Right cardiac atrium (tissue), 5 donors: ENCODE measurements around the gene AGT. TPM values are rescaled to one million over a fixed set of nuclear protein-coding genes. Genes with fewer than 3 reads are reported as not detected.
"Not testable (repeated sequence)": the region's sequence is repeated elsewhere in the genome, so short reads cannot be mapped to it uniquely, and the experiment has no call there.

Source experiments
- ATAC-seq, 2 donors: fragments of 200-7000 bp; cut with Tn5 transposase; one replicate each; pipeline versions ENCODE4 v1.8.0 to v1.9.1; 2020; ENCODE audit warnings: moderate library complexity in 2 of 2, mild to moderate bottlenecking in 1 of 2
- DNase-seq, 3 donors: peaks; one replicate each; pipeline ENCODE4 v3.0.0-alpha.2; 2020
- H3K27ac ChIP-seq: one replicate; pipeline ENCODE4 v1.5.1; 2013; ENCODE audit warnings: mild to moderate bottlenecking, low read length, control low read depth, moderate library complexity
- H3K27me3 ChIP-seq: one replicate; pipeline ENCODE4 v1.6.1; 2013; ENCODE audit not compliant: control insufficient read depth, insufficient read depth
- H3K4me1 ChIP-seq: one replicate; pipeline ENCODE4 v1.6.1; 2013; ENCODE audit warnings: low read length; ENCODE audit not compliant: control insufficient read depth, insufficient read depth
- H3K4me3 ChIP-seq: one replicate; pipeline ENCODE4 v1.5.1; 2013; ENCODE audit warnings: low read length, control low read depth
- H3K9me3 ChIP-seq: one replicate; pipeline ENCODE4 v1.6.1; 2013; ENCODE audit warnings: low read length; ENCODE audit not compliant: control insufficient read depth
- WGBS: extraction: QIAGEN DNeasy Blood & Tissue Kit; methylation state at CpG from one replicate; pipeline ENCODE4 v1.1.7; 2013; 5-methylcytosine and 5-hydroxymethylcytosine counted together
- intact Hi-C, 4 donors: fragments of 100-400 bp; cut with DNase I; formaldehyde crosslinking; loops; one replicate each; pipeline versions ENCODE4 v1.11.0 to v1.14.0; 2022 to 2023
- polyA plus RNA-seq: library from polyadenylated mRNA; stranded (reverse); fragments of 200-250 nt; gene quantifications from one replicate; pipeline ENCODE4 v1.2.3, GENCODE V29; 2013
- total RNA-seq, 4 donors: library from RNA; stranded (reverse); fragmentation: NEBNext Ultra II Directional; extraction: Animal tissue kit (Norgen Biotek cat#: 25700); gene quantifications; one replicate each; pipeline ENCODE4 v1.2.1, GENCODE V29; 2021
- donor health status: healthy with polysubstance abuse.
- donor health status: DM: no; HTN: yes; CAD: no.
- donor health status: DM: no; HTN: no; CAD: no.
- donor health status: DM: no; HTN: yes; CAD: no; lungs with severe emphysema.
- donor health status: DM: yes; HTN: yes; CAD: no.

Gene AGT
- total and polyA plus RNA-seq, 5 donors, result 114 to 168 (median 125) TPM

GRCh38 chr1:230743899-230744298, 30.0 kb upstream of the AGT start:
- ATAC-seq (no peak), DNase-seq (no peak)
- H3K9me3 ChIP-seq, result no peaks in the 10 kb centered on the region
- H3K4me1 ChIP-seq, result no peaks in the 10 kb centered on the region
- no peaks in the 10 kb centered on the region for H3K27me3 ChIP-seq
- intact Hi-C loops, result no loop called here
- no peak overlapping the region for H3K27ac ChIP-seq
- 74% methylated on average over 2 of the region's 2 CpGs for WGBS
- H3K4me3 ChIP-seq, result no peak overlapping the region

GRCh38 chr1:230739564-230740290, 25.8 kb upstream of the AGT start:
- no peaks in the 10 kb centered on the region for H3K4me1 ChIP-seq
- DNase-seq, result no peak
- H3K27me3 ChIP-seq, result no peaks in the 10 kb centered on the region
- H3K9me3 ChIP-seq, result no peaks in the 10 kb centered on the region
- H3K4me3 ChIP-seq, result no peak overlapping the region
- intact Hi-C loops, result no loop called here
- H3K27ac ChIP-seq, result no peak overlapping the region
- WGBS, result 92% methylated on average over 12 of the region's 12 CpGs
- no peak for ATAC-seq

- ATAC-seq, result no peak
- WGBS, result 96% methylated on average over 3 of the region's 3 CpGs
- DNase-seq, result no peak
- H3K9me3 ChIP-seq, result no peaks in the 10 kb centered on the region
- H3K27ac ChIP-seq, result no peak overlapping the region
- H3K27me3 ChIP-seq, result no peaks in the 10 kb centered on the region
- H3K4me1 ChIP-seq, result no peaks in the 10 kb centered on the region
- intact Hi-C loops, result no loop called here
- no peak overlapping the region for H3K4me3 ChIP-seq
These were observed 23.8 kb upstream of the AGT start for GRCh38 chr1:230737622-230738262.

GRCh38 chr1:230735447-230735846, 21.5 kb upstream of the AGT start:
- Histone ChIP-seq H3K27ac (no peak overlapping the region), H3K9me3 (no peaks in the 10 kb centered on the region), H3K27me3 (no peaks in the 10 kb centered on the region), H3K4me3 (no peak overlapping the region), H3K4me1 (peaks cover 3% of the 10 kb centered on the region)
- intact Hi-C loops, result no loop called here
- ATAC-seq, result no peak
- DNase-seq, result no peak
- 67% methylated on average over 2 of the region's 2 CpGs for WGBS

- intact Hi-C loops, result no loop called here
- H3K4me3 ChIP-seq, result no peak overlapping the region
- 21% methylated on average over 5 of the region's 5 CpGs for WGBS
- no peaks in the 10 kb centered on the region for H3K9me3 ChIP-seq
- ATAC-seq (peak; percentile 66 to 89), DNase-seq (no peak)
- H3K27me3 ChIP-seq, result no peaks in the 10 kb centered on the region
- H3K27ac ChIP-seq, result peak overlapping the region; percentile 67
- peaks cover 6% of the 10 kb centered on the region for H3K4me1 ChIP-seq
These were observed 17.1 kb upstream of the AGT start for GRCh38 chr1:230730977-230731376.

- 24% methylated on average over 6 of the region's 6 CpGs for WGBS
- Histone ChIP-seq H3K27ac (peak overlapping the region; percentile 71), H3K4me1 (peaks cover 8% of the 10 kb centered on the region), H3K9me3 (no peaks in the 10 kb centered on the region), H3K4me3 (no peak overlapping the region), H3K27me3 (no peaks in the 10 kb centered on the region)
- DNase-seq (peak in 2 of 3 donors; percentile 53 to 77), ATAC-seq (peak; percentile 19 to 63)
- intact Hi-C loops, result no loop called here
These were observed 14.9 kb upstream of the AGT start for GRCh38 chr1:230728710-230729392.

- peak in 1 of 3 donors; percentile 50 for DNase-seq
- WGBS, result 41% methylated on average over 6 of the region's 6 CpGs
- Histone ChIP-seq H3K27me3 (no peaks in the 10 kb centered on the region), H3K9me3 (no peaks in the 10 kb centered on the region), H3K27ac (peak overlapping the region; percentile 62), H3K4me1 (peaks cover 5% of the 10 kb centered on the region), H3K4me3 (no peak overlapping the region)
- peak; percentile 77 to 91 for ATAC-seq
- intact Hi-C loops, result no loop called here
These were observed 11.5 kb upstream of the AGT start for GRCh38 chr1:230725256-230726012.

- H3K9me3 ChIP-seq, intact Hi-C loops, H3K4me1 ChIP-seq, H3K27me3 ChIP-seq, H3K27ac ChIP-seq, DNase-seq, H3K4me3 ChIP-seq, ATAC-seq: not testable (repeated sequence)
- WGBS, result 90% methylated on average over 3 of the region's 3 CpGs
These were observed 8.1 kb upstream of the AGT start for GRCh38 chr1:230721849-230722522.

- Histone ChIP-seq H3K4me1 (peaks cover 4% of the 10 kb centered on the region), H3K27me3 (no peaks in the 10 kb centered on the region), H3K9me3 (no peaks in the 10 kb centered on the region), H3K27ac (no peak overlapping the region), H3K4me3 (no peak overlapping the region)
- intact Hi-C loops, result no loop called here
- ATAC-seq (no peak), DNase-seq (no peak)
- WGBS, result 84% methylated on average over 1 of the region's 1 CpG
These were observed 3.3 kb upstream of the AGT start for GRCh38 chr1:230717251-230717650.

GRCh38 chr1:230716453-230716852, 2.5 kb upstream of the AGT start:
- H3K27ac ChIP-seq, H3K27me3 ChIP-seq, H3K4me1 ChIP-seq, DNase-seq, intact Hi-C loops, ATAC-seq, H3K9me3 ChIP-seq, H3K4me3 ChIP-seq: not testable (repeated sequence)
- WGBS, result 69% methylated on average over 3 of the region's 3 CpGs
